SK-N-SH treated with all-trans-retinoic acid at 6 μM for 48 hours (cell line): ENCODE data around the gene GAS2L3.

Source experiments
- ATAC-seq: fragments of 200-7000 bp; cut with Tn5 transposase; 3 replicates; pipeline ENCODE4 v1.9.1; 2020; ENCODE audit warnings: mild to moderate bottlenecking, moderate library complexity
- ARNTL ChIP-seq: fragments of 450-650 bp; formaldehyde crosslinking; IDR thresholded peaks from 2 replicates; pipeline ENCODE4 v1.5.0; 2020; ENCODE audit warnings: low read depth, mild to moderate bottlenecking, moderate library complexity, borderline replicate concordance
- CSDC2 ChIP-seq: fragments of 250-450 bp; sonication (Bioruptor Pico); IDR thresholded peaks from 2 replicates; pipeline ENCODE4 v1.5.0; 2020; ENCODE audit warnings: mild to moderate bottlenecking, moderate library complexity
- GLIS3 ChIP-seq: fragments of 250-450 bp; sonication (Bioruptor Pico); IDR thresholded peaks from 2 replicates; pipeline ENCODE4 v1.5.0; 2020; ENCODE audit warnings: mild to moderate bottlenecking, moderate library complexity
- ISL1 ChIP-seq: fragments of 250-450 bp; sonication (Bioruptor Pico); IDR thresholded peaks from 2 replicates; pipeline ENCODE4 v2.1.2; 2022; ENCODE audit warnings: mild to moderate bottlenecking, moderate library complexity
- OSR1 ChIP-seq: fragments of 250-450 bp; sonication (Bioruptor Pico); IDR thresholded peaks from 2 replicates; pipeline ENCODE4 v1.8.0; 2022; ENCODE audit warnings: moderate library complexity, mild to moderate bottlenecking, inconsistent platforms
- PPARA ChIP-seq: fragments of 250-450 bp; sonication (Bioruptor Pico); IDR thresholded peaks from 2 replicates; pipeline ENCODE4 v1.5.0; 2020; ENCODE audit warnings: mild to moderate bottlenecking, borderline replicate concordance
- RARB ChIP-seq: fragments of 250-450 bp; sonication (Bioruptor Pico); IDR thresholded peaks from 2 replicates; pipeline ENCODE4 v1.8.0; 2021; ENCODE audit warnings: mild to moderate bottlenecking, moderate library complexity
- SNAI2 ChIP-seq: fragments of 250-450 bp; sonication (Bioruptor Pico); IDR thresholded peaks from 2 replicates; pipeline ENCODE4 v1.5.0; 2020; ENCODE audit warnings: mild to moderate bottlenecking, moderate library complexity
- TCF4 ChIP-seq: fragments of 250-450 bp; sonication (Bioruptor Pico); IDR thresholded peaks from 2 replicates; pipeline ENCODE4 v1.8.0; 2021; ENCODE audit warnings: mild to moderate bottlenecking, moderate library complexity, borderline replicate concordance
- TOX ChIP-seq: fragments of 250-450 bp; sonication (Bioruptor Pico); IDR thresholded peaks from 2 replicates; pipeline ENCODE4 v1.8.0; 2021; ENCODE audit warnings: mild to moderate bottlenecking, moderate library complexity, borderline replicate concordance
- ZC3H10 ChIP-seq: fragments of 250-450 bp; sonication (Bioruptor Pico); IDR thresholded peaks from 2 replicates; pipeline ENCODE4 v1.5.1; 2021; ENCODE audit warnings: mild to moderate bottlenecking, moderate library complexity
- ZFP3 ChIP-seq: fragments of 250-450 bp; sonication (Bioruptor Pico); IDR thresholded peaks from 2 replicates; pipeline ENCODE4 v1.5.0; 2020; ENCODE audit warnings: mild to moderate bottlenecking, moderate library complexity
- ZFP30 ChIP-seq: fragments of 450-650 bp; formaldehyde crosslinking; IDR thresholded peaks from 2 replicates; pipeline ENCODE4 v1.5.0; 2022; ENCODE audit warnings: mild to moderate bottlenecking, moderate library complexity
- ZNF565 ChIP-seq: fragments of 450-650 bp; formaldehyde crosslinking; conservative IDR thresholded peaks from 2 replicates; pipeline ENCODE4 v1.5.0; 2020; ENCODE audit warnings: low read depth, mild to moderate bottlenecking, moderate library complexity
- ZNF70 ChIP-seq: fragments of 450-650 bp; formaldehyde crosslinking; IDR thresholded peaks from 2 replicates; pipeline ENCODE4 v1.5.0; 2020; ENCODE audit warnings: mild to moderate bottlenecking, moderate library complexity
- ZNF8 ChIP-seq: fragments of 450-650 bp; formaldehyde crosslinking; IDR thresholded peaks from 2 replicates; pipeline ENCODE4 v1.5.0; 2020; ENCODE audit warnings: mild to moderate bottlenecking, moderate library complexity
- TF ChIP-seq, protein P1 (sequence below): fragments of 250-450 bp; sonication (Bioruptor Pico); IDR thresholded peaks from 2 replicates; pipeline ENCODE4 v1.5.1; 2020; ENCODE audit warnings: low read depth, mild to moderate bottlenecking, moderate library complexity
- TF ChIP-seq, protein P2 (sequence below): fragments of 250-450 bp; sonication (Bioruptor Pico); IDR thresholded peaks from 2 replicates; pipeline ENCODE4 v1.8.0; 2020; ENCODE audit warnings: mild to moderate bottlenecking, moderate library complexity, borderline replicate concordance
- TF ChIP-seq, protein P3 (sequence below): fragments of 250-450 bp; sonication (Bioruptor Pico); IDR thresholded peaks from 2 replicates; pipeline ENCODE4 v1.5.1; 2021; ENCODE audit warnings: mild to moderate bottlenecking, moderate library complexity
- TF ChIP-seq, protein P4 (sequence below): fragments of 250-450 bp; sonication (Bioruptor Pico); IDR thresholded peaks from 2 replicates; pipeline ENCODE4 v1.8.0; 2021; ENCODE audit warnings: low read depth, mild to moderate bottlenecking, moderate library complexity, borderline replicate concordance
- TF ChIP-seq, protein P5 (sequence below): fragments of 250-450 bp; sonication (Bioruptor Pico); IDR thresholded peaks from 2 replicates; pipeline ENCODE4 v1.5.0; 2020; ENCODE audit warnings: mild to moderate bottlenecking, moderate library complexity

The GAS2L3 gene

DNA sequence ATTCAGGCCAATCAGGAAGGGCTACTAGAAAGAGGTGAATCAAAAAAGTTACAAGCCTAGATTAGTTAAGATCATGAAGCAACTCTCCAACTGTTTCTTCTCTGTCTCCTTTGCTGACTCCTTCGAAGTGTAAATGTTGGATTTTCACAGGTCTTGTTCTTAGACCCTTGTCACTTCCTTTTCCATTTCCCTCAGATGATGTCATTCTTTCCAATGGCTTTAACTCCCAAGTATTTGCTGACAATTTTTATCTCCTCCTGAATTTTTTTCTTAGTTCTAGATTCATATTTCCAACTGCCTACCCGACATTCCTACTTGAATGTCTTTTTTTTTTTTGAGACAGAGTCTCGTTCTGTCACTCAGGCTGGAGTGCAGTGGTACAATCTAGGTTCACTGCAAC is 10.8 kb downstream of the GAS2L3 start:
- TF ChIP-seq TOX (CRISPR knock-in tag): no peak
- no peak for TF ChIP-seq TCF4 (CRISPR knock-in tag)
- TF ChIP-seq CSDC2 (CRISPR knock-in tag): no peak
- no peak for TF ChIP-seq ZFP30
- TF ChIP-seq, protein P1, sequence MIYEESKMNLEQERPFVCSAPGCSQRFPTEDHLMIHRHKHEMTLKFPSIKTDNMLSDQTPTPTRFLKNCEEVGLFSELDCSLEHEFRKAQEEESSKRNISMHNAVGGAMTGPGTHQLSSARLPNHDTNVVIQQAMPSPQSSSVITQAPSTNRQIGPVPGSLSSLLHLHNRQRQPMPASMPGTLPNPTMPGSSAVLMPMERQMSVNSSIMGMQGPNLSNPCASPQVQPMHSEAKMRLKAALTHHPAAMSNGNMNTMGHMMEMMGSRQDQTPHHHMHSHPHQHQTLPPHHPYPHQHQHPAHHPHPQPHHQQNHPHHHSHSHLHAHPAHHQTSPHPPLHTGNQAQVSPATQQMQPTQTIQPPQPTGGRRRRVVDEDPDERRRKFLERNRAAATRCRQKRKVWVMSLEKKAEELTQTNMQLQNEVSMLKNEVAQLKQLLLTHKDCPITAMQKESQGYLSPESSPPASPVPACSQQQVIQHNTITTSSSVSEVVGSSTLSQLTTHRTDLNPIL (CRISPR knock-in tag): no peak
- TF ChIP-seq ZNF565: no peak
- TF ChIP-seq RARB (CRISPR knock-in tag): no peak
- TF ChIP-seq ISL1 (CRISPR knock-in tag): no peak
- no peak for TF ChIP-seq OSR1 (CRISPR knock-in tag)
- TF ChIP-seq, protein P2, sequence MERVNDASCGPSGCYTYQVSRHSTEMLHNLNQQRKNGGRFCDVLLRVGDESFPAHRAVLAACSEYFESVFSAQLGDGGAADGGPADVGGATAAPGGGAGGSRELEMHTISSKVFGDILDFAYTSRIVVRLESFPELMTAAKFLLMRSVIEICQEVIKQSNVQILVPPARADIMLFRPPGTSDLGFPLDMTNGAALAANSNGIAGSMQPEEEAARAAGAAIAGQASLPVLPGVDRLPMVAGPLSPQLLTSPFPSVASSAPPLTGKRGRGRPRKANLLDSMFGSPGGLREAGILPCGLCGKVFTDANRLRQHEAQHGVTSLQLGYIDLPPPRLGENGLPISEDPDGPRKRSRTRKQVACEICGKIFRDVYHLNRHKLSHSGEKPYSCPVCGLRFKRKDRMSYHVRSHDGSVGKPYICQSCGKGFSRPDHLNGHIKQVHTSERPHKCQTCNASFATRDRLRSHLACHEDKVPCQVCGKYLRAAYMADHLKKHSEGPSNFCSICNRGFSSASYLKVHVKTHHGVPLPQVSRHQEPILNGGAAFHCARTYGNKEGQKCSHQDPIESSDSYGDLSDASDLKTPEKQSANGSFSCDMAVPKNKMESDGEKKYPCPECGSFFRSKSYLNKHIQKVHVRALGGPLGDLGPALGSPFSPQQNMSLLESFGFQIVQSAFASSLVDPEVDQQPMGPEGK (CRISPR knock-in tag): no peak
- TF ChIP-seq ARNTL (CRISPR knock-in tag): no peak
- TF ChIP-seq, protein P3, sequence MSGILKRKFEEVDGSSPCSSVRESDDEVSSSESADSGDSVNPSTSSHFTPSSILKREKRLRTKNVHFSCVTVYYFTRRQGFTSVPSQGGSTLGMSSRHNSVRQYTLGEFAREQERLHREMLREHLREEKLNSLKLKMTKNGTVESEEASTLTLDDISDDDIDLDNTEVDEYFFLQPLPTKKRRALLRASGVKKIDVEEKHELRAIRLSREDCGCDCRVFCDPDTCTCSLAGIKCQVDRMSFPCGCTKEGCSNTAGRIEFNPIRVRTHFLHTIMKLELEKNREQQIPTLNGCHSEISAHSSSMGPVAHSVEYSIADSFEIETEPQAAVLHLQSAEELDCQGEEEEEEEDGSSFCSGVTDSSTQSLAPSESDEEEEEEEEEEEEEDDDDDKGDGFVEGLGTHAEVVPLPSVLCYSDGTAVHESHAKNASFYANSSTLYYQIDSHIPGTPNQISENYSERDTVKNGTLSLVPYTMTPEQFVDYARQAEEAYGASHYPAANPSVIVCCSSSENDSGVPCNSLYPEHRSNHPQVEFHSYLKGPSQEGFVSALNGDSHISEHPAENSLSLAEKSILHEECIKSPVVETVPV (CRISPR knock-in tag): no peak
- no peak for TF ChIP-seq ZNF8
- ATAC-seq: no peak

DNA sequence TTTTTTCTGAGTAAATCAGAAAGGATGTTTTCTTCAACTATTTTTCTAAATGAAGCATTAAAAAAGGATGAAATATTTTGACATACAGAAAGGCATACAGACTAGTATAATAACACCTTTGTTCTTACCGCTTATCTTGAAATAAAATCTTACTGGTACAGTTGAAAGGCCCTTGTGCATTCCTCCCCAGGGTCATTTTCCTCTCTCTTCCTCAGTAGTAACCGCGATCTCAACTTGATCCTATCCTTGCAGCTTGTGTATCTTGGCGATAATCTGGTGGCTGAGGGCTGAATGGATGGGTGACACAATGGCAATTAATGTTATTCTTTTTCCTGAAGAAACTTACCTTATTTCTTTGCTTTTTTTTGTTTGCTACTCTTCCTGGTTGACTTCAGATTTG is 18.5 kb downstream of the GAS2L3 start:
- no peak for ATAC-seq
- TF ChIP-seq, protein P4, sequence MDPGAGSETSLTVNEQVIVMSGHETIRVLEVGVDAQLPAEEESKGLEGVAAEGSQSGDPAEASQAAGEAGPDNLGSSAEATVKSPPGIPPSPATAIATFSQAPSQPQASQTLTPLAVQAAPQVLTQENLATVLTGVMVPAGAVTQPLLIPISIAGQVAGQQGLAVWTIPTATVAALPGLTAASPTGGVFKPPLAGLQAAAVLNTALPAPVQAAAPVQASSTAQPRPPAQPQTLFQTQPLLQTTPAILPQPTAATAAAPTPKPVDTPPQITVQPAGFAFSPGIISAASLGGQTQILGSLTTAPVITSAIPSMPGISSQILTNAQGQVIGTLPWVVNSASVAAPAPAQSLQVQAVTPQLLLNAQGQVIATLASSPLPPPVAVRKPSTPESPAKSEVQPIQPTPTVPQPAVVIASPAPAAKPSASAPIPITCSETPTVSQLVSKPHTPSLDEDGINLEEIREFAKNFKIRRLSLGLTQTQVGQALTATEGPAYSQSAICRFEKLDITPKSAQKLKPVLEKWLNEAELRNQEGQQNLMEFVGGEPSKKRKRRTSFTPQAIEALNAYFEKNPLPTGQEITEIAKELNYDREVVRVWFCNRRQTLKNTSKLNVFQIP (CRISPR knock-in tag): no peak

DNA sequence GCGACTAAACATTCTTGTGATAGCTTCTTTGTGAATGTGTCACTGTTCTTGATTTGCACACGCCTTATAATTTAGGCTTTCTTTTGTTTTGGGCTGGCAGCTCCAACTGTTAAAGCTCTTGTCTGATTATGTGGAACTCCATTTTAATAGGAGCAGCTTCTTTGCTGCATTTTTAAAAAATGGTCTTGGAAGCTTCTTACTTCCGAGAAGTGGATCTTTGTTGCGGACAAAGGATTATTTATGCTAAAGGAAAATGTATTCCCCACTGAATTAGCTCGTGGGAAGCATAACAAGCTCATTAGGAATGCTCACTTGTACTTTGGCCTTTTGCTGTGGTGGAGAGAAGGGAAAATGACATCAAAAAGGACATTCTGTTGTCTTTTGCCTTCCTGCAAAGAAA is 20.0 kb downstream of the GAS2L3 start:
- peak; percentile 66 for ATAC-seq
- TF ChIP-seq TOX (CRISPR knock-in tag) (no peak), CSDC2 (CRISPR knock-in tag) (no peak), ZFP3 (CRISPR knock-in tag) (no peak), OSR1 (CRISPR knock-in tag) (no peak), ZNF70 (CRISPR knock-in tag) (no peak), SNAI2 (CRISPR knock-in tag) (no peak), PPARA (CRISPR knock-in tag) (no peak), RARB (CRISPR knock-in tag) (no peak), GLIS3 (CRISPR knock-in tag) (no peak), ZC3H10 (CRISPR knock-in tag) (no peak), TCF4 (CRISPR knock-in tag) (no peak)
- TF ChIP-seq, protein P4 (CRISPR knock-in tag): no peak
- TF ChIP-seq, protein P5, sequence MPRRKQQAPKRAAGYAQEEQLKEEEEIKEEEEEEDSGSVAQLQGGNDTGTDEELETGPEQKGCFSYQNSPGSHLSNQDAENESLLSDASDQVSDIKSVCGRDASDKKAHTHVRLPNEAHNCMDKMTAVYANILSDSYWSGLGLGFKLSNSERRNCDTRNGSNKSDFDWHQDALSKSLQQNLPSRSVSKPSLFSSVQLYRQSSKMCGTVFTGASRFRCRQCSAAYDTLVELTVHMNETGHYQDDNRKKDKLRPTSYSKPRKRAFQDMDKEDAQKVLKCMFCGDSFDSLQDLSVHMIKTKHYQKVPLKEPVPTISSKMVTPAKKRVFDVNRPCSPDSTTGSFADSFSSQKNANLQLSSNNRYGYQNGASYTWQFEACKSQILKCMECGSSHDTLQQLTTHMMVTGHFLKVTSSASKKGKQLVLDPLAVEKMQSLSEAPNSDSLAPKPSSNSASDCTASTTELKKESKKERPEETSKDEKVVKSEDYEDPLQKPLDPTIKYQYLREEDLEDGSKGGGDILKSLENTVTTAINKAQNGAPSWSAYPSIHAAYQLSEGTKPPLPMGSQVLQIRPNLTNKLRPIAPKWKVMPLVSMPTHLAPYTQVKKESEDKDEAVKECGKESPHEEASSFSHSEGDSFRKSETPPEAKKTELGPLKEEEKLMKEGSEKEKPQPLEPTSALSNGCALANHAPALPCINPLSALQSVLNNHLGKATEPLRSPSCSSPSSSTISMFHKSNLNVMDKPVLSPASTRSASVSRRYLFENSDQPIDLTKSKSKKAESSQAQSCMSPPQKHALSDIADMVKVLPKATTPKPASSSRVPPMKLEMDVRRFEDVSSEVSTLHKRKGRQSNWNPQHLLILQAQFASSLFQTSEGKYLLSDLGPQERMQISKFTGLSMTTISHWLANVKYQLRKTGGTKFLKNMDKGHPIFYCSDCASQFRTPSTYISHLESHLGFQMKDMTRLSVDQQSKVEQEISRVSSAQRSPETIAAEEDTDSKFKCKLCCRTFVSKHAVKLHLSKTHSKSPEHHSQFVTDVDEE (CRISPR knock-in tag): no peak
- TF ChIP-seq, protein P1 (CRISPR knock-in tag): no peak
- TF ChIP-seq, protein P3 (CRISPR knock-in tag): no peak
